ENCODE measurements around the gene UTP20. TPM values are rescaled to one million over a fixed set of nuclear protein-coding genes. Genes with fewer than 3 reads are reported as not detected.

The UTP20 gene
- total and polyA plus RNA-seq, 2 donors (not counting 3 experiments of a cell fraction or from before 2014, with no cell fraction given) = 4.6 to 23.1 TPM

DNA sequence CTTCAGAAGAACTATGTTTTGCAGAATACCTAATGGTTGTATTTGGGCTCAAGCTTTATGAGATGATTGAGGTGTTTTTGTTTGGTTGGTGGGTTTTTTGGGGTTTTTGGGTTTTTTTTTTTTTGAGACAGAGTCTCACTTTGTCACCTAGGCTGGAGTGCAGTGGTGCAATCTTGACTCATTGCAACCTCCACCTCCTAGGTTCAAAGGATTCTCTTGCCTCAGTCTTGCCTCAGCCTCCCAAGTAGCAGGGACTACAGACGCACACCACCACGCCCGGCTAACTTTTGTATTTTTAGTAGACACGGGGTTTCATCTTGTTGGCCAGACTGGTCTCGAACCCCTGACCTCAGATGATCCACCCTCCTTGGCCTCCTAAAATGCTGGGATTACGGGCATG, 88.1 kb downstream of the UTP20 start:
- no peaks in the 10 kb centered on the region for H3K9me1 ChIP-seq (replicated peaks; ENCODE audit: control insufficient read depth, extremely low read depth, insufficient read depth, low read length)
- H3K36me3 ChIP-seq (ENCODE audit: control insufficient read depth in 2 of 2, extremely low read depth in 1 of 2, insufficient read depth in 2 of 2, low read length in 2 of 2) = peaks cover 17% of the 10 kb centered on the region in 2 experiments

More for the DNA sequence above, 88.1 kb downstream of the UTP20 start:
- no peaks in the 10 kb centered on the region for H3K27me3 ChIP-seq (ENCODE audit: control insufficient read depth in 2 of 2, insufficient read depth in 2 of 2, low read length in 2 of 2)
- no peaks in the 10 kb centered on the region for H4K20me1 ChIP-seq (replicated peaks; ENCODE audit: control insufficient read depth, extremely low read depth, insufficient read depth, low read length)
- intact Hi-C loops (cut with micrococcal nuclease) = no loop called here
- no peak overlapping the region for H2AFZ ChIP-seq (ENCODE audit: low read depth, low read length)
- CTCF ChIA-PET = no interaction called here
- no peak overlapping the region for H3K27ac ChIP-seq (ENCODE audit: insufficient read depth, low read depth, low read length)
- no peaks in the 10 kb centered on the region for H3K4me1 ChIP-seq (ENCODE audit: control insufficient read depth, extremely low read depth, insufficient read depth, low read length)
- no peaks in the 10 kb centered on the region for H3K79me2 ChIP-seq (ENCODE audit: control insufficient read depth, insufficient read depth, low read length)
- DNase-seq (ENCODE audit: low read depth, low spot score) (no peak), FAIRE-seq (no peak)
- no peak overlapping the region for H3K4me2 ChIP-seq (ENCODE audit: insufficient read depth, low read length)
- H3K4me3 ChIP-seq (replicated peaks in 1 of 3; ENCODE audit: insufficient read depth in 1 of 3, low read depth in 1 of 3, low read length in 3 of 3) = no peak overlapping the region
- dilution Hi-C loops (cut with MboI; ENCODE audit: extremely low pct_ligation_motif_present, low sequenced_read_pairs) = no loop called here
- BruUV-seq (replicated peaks) = no TSS peak
- TF ChIP-seq EZH2 (IDR thresholded peaks at IDR 0.05; ENCODE audit: borderline replicate concordance, low read depth, low read length, severe bottlenecking) (no peak), FOS (IDR thresholded peaks at IDR 0.05; ENCODE audit: borderline replicate concordance, insufficient read depth, low read length) (no peak), POLR2AphosphoS5 (IDR thresholded peaks at IDR 0.05; ENCODE audit: insufficient read depth, low read depth, low read length) (no peak), JUN (IDR thresholded peaks at IDR 0.05; ENCODE audit: borderline replicate concordance, insufficient read depth, insufficient read length, low read depth) (no peak), MYC (IDR thresholded peaks at IDR 0.05; ENCODE audit: low read depth, low read length) (no peak), GATA2 (IDR thresholded peaks at IDR 0.05; ENCODE audit: insufficient read depth, insufficient read length, low read depth, low read length) (no peak), POLR2A (IDR thresholded peaks at IDR 0.05; ENCODE audit: low read depth, low read length) (no peak)
- TF ChIP-seq, protein P1, sequence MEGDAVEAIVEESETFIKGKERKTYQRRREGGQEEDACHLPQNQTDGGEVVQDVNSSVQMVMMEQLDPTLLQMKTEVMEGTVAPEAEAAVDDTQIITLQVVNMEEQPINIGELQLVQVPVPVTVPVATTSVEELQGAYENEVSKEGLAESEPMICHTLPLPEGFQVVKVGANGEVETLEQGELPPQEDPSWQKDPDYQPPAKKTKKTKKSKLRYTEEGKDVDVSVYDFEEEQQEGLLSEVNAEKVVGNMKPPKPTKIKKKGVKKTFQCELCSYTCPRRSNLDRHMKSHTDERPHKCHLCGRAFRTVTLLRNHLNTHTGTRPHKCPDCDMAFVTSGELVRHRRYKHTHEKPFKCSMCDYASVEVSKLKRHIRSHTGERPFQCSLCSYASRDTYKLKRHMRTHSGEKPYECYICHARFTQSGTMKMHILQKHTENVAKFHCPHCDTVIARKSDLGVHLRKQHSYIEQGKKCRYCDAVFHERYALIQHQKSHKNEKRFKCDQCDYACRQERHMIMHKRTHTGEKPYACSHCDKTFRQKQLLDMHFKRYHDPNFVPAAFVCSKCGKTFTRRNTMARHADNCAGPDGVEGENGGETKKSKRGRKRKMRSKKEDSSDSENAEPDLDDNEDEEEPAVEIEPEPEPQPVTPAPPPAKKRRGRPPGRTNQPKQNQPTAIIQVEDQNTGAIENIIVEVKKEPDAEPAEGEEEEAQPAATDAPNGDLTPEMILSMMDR (IDR thresholded peaks at IDR 0.05; ENCODE audit: extremely low read depth in 1 of 2, insufficient read depth in 1 of 2, low read depth in 1 of 2, low read length in 2 of 2) = no peak
- TF ChIP-seq, protein P2, sequence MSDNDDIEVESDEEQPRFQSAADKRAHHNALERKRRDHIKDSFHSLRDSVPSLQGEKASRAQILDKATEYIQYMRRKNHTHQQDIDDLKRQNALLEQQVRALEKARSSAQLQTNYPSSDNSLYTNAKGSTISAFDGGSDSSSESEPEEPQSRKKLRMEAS (IDR thresholded peaks at IDR 0.05; ENCODE audit: insufficient read depth, insufficient read length) = no peak
- H3K9me3 ChIP-seq (replicated peaks; ENCODE audit: control insufficient read depth, insufficient read depth, low read length) = no peaks in the 10 kb centered on the region
- H3K9ac ChIP-seq (replicated peaks; ENCODE audit: extremely low read depth, insufficient read depth, low read length) = no peak overlapping the region
- POLR2A ChIA-PET = no interaction called here

All from endothelial cell of umbilical vein (primary cell).